Activated CD8-positive, alpha-beta memory T cell treated with anti-CD3 and anti-CD28 coated beads for 48 hours (primary cell): Measurements from ENCODE around the gene TTLL8.

Source experiments
- DNase-seq, 3 experiments: peaks; one replicate each; pipeline ENCODE4 v3.0.0-alpha.2; 2020; ENCODE audit warnings: low read depth in 2 of 3, low spot score in 2 of 3

TTLL8 gene

GRCh38 chr22:50022171-50022819 lies 35.8 kb downstream of the TTLL8 start:
- DNase-seq = no peak

GRCh38 chr22:50020606-50021005 lies 37.5 kb downstream of the TTLL8 start:
- no peak for DNase-seq

DNA sequence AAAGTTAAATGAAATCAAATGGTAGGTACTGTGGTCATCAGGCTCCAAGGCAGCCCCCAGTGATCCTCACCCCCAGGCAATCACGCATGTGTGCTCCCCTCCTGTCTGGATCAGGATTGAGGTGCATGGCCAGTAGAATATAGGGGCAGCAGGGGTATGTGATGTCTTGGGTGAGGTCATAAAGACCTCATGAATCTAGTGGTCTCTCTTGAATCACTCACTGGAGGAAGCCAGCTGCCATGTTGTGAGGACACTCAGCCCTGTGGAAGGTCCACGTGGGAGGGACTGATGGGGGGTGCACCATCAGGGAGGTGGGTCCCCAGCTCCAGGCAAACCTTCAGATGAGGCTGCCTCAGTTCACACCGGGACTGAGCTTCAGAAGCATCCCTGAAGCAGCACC lies 38.8 kb downstream of the TTLL8 start:
- DNase-seq = no peak

GRCh38 chr22:50018608-50019285 lies 39.4 kb downstream of the TTLL8 start:
- DNase-seq = no peak

DNA sequence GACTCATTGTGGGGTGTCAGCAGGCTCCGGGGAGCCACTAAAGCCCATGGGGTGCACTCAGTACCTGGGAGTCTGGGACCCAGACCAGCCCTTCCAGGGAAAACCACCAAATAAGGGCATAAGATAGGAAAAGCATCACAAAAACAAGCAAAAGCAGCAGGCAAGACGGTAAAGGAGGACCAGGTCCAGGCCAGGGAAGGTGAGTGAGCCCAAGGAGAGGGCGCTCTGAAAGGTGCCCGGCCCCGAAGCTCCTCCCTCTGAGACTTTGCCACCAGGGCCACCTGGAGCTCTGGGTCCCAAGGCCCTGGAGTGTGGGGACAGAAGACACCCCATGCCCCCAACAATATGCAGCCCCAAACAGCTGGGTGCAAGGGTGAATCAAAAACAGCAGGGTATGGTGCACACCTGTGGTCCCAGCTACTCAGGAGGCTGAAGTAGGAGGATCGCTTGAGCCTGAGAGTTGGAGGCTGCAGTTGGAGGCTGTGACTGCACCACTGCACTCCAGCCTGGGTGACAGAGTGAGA lies 40.3 kb downstream of the TTLL8 start:
- no peak for DNase-seq

- DNase-seq = peak in 2 of 3 experiments; percentile 77 to 85
Measured at GRCh38 chr22:50016988-50017700, 41.0 kb downstream of the TTLL8 start.

DNA sequence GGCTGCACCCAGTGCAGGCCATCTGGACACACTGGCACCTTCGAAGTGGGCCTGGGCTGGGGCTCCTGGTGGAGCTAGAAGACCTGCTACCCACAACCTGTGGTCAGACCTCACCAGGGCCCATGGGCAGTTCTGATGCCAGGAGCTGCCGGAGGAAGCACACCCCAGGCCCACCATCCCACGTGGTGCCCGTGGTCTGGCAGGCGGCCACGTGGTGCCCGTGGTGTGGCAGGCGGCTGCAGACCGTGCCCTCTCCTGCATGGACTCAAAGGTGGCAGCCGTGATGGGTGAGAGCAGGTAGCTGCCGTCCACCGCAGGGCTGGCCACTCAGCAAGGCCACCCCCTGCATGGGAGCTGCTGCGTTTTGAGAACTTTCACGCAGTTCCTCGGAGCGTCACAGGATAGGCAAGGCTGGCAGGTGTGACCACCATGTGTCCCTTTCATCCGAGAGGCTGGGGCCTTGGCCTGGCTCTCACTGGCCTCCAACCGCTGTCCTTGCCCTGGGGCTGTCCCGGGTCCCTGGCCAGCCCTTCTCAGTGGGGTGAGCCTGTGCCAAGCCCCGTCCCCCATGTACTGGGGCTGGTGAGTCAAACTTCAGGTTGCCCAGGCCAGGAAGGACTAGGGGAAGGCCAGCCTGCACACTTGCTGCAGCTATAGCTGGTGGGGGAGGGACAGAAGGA lies 41.6 kb downstream of the TTLL8 start:
- no peak for DNase-seq

GRCh38 chr22:50015451-50016307 lies 42.4 kb downstream of the TTLL8 start:
- DNase-seq = no peak

GRCh38 chr22:50014655-50015401 lies 43.3 kb downstream of the TTLL8 start:
- DNase-seq = no peak

DNA sequence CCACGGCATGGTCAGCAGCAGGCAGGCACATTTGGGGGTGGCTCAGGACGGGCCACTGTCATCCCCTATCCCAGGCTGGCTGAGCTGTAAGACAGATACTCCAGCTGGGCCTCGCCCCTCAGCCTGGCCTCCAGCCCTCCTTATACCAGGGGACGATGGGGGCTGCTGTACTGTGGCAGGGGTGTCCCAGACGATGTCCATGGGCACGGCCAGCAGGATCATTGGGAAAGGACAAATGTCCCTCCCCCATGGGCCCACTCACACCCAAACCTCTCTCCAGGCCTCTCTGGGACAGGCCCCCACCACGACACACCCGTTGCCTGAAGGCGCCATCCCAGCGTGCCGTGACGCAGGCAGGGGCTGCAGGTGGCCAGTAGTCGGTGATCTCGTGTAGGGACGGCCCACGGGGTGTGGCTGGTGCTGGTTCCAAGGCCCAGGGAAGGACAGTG lies 44.0 kb downstream of the TTLL8 start:
- DNase-seq = no peak

- no peak for DNase-seq
Measured at GRCh38 chr22:50012211-50013181, 45.6 kb downstream of the TTLL8 start, which contains the start of gene IL17REL. Gene IL17REL (minus strand): TSS chr22:50012765. CDS start chr22:50012646, 119 bp downstream.

GRCh38 chr22:50011447-50012210 lies 46.5 kb downstream of the TTLL8 start:
- DNase-seq = no peak

- DNase-seq = peak in 1 of 3 experiments; percentile 49
Measured at GRCh38 chr22:50010676-50011446, 47.2 kb downstream of the TTLL8 start.

DNA sequence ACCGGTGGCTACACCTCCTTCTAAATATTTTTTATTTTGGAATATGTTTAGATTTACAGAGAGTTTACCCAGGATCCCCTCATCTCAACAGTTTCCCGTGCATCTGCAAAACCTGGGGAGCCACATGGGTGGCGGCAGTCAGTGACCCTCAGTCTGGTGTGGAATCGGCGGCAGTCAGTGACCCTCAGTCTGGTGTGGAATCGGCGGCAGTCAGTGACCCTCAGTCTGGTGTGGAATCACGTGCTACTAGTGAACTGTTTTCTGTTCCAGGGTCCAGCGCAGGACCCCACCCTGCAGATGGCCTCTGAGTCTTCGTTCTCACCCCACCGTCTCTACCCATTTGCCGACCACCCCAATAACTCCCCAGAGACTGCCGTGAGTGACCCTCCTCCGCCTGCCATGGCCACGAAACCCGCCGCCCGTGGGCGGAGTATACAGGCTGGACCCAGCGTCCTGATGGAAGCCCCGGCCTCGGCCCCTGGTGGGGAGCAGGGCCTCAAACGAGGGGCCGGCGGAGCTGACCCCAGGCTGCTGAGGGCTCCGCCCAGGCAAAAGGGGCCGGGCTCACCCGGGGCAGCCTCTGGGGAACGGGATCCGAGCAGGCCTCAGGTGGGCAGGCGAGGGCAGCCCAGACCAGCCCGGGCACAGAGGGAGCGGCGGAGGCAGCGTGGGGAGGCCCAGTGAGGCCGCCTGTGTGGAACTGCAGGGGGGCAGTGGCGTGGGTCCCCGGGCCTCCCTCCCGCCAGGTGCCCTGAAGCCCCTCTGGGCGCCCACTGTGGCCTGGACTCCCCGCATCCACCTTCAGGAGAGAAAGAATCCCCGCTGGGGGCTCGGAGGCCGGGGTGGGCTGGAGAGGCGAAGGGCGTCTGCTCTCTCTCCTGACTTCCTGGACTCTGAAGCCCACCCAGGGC lies 48.1 kb downstream of the TTLL8 start:
- DNase-seq = no peak

DNA sequence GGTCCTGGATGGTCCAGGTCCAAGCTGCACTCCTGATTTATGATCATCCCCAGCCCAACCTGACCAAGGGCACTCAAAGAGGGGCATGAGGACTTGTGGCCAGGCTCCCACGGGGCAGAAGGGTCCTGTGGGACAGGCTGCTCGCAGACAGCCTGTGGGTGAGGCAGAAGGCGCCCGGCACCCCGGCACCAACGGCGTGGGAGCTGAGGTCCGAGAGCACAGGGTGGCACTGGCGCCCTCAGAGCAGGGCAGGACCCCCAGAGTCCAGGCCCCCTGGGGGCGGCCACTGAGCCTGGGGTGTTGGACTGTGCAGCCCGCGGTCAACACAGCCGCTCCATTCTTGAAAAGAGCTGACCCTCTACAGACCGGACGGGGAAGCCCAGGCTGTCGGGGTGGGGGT lies 48.8 kb downstream of the TTLL8 start:
- DNase-seq = no peak
